ENCODE results near the gene THTPA. TPM values are rescaled to one million over a fixed set of nuclear protein-coding genes. Genes with fewer than 3 reads are reported as not detected.
A peak's percentile ranks its signal among the peaks of the same experiment; 100 is the strongest.

Gene THTPA
- total and polyA plus RNA-seq, 2 of the 13 experiments (the other 11 are each of a cell fraction or from before 2014, with no cell fraction given), result 7.4 to 8.7 TPM

DNA sequence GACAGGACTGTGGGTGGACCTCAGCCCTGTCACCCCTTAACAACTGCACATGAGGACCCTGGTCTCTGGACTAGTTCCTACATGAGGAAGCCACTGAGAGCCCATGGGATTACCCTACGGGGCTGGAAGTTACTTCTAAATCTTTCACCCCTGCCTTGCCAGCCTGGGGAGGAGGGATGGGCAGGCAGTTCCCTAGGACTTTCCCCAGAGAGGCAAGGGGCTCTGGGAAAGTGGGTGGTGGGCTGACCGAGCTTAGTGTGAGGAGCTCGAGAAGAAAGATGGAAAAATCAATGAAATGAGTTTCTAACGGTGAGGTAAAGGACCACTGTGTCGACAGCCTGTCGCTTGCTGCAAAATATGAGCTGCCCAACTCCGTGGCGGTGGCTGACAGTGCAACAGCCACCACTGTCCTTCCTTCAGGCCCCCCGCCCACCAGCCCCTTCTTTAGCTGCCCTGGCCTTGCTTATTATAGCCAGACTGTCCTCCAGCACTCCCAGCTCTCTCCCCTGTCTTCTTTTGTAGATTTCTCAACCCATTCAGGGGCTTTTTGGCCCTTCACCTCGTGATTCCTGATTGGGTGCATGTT lies 9.5 kb upstream of the THTPA start (continued):
- TF ChIP-seq MXD4 (CRISPR knock-in tag; IDR thresholded peaks at IDR 0.05) (no peak), CREM (IDR thresholded peaks at IDR 0.05) (no peak), CREM (CRISPR knock-in tag; IDR thresholded peaks at IDR 0.05) (no peak), ZNF256 (CRISPR knock-in tag; conservative IDR thresholded peaks at IDR 0.05) (no peak), ZNF124 (CRISPR knock-in tag; IDR thresholded peaks at IDR 0.05) (no peak), YY1 (IDR thresholded peaks at IDR 0.05; ENCODE audit: insufficient read depth, insufficient replicate concordance, low read depth, low read length) (no peak), HMGXB4 (CRISPR knock-in tag; IDR thresholded peaks at IDR 0.05; ENCODE audit: borderline replicate concordance in 1 of 2, low read depth in 1 of 2) (0 out of 4 replicates have a peak, but pooled peaks of 1 of the 2 experiments have one; percentile 26), ZNF567 (CRISPR knock-in tag; IDR thresholded peaks at IDR 0.05; ENCODE audit: borderline replicate concordance) (no peak), ZNF329 (CRISPR knock-in tag; IDR thresholded peaks at IDR 0.05; ENCODE audit: low read depth) (no peak), ZBTB7A (CRISPR knock-in tag; IDR thresholded peaks at IDR 0.05) (peak; percentile 34; the same call in 1 of the 2 replicates), GZF1 (CRISPR knock-in tag; IDR thresholded peaks at IDR 0.05) (0 out of 2 replicates have a peak, but pooled peaks have one; percentile 17), TBP (CRISPR knock-in tag; IDR thresholded peaks at IDR 0.05) (no peak), NR1H2 (CRISPR knock-in tag; IDR thresholded peaks at IDR 0.05; ENCODE audit: borderline replicate concordance, low read depth) (no peak), IRF2 (CRISPR knock-in tag; IDR thresholded peaks at IDR 0.05) (no peak), ZNF589 (CRISPR knock-in tag; conservative IDR thresholded peaks at IDR 0.05) (no peak), PPARG (CRISPR knock-in tag; conservative IDR thresholded peaks at IDR 0.05) (no peak), ZNF343 (CRISPR knock-in tag; IDR thresholded peaks at IDR 0.05) (no peak), ZNF570 (CRISPR knock-in tag; IDR thresholded peaks at IDR 0.05; ENCODE audit: borderline replicate concordance) (no peak), RXRB (CRISPR knock-in tag; IDR thresholded peaks at IDR 0.05; ENCODE audit: borderline replicate concordance) (no peak)
- TF ChIP-seq, protein P1, sequence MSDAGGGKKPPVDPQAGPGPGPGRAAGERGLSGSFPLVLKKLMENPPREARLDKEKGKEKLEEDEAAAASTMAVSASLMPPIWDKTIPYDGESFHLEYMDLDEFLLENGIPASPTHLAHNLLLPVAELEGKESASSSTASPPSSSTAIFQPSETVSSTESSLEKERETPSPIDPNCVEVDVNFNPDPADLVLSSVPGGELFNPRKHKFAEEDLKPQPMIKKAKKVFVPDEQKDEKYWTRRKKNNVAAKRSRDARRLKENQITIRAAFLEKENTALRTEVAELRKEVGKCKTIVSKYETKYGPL (CRISPR knock-in tag; IDR thresholded peaks at IDR 0.05), result no peak
- TF ChIP-seq, protein P2, sequence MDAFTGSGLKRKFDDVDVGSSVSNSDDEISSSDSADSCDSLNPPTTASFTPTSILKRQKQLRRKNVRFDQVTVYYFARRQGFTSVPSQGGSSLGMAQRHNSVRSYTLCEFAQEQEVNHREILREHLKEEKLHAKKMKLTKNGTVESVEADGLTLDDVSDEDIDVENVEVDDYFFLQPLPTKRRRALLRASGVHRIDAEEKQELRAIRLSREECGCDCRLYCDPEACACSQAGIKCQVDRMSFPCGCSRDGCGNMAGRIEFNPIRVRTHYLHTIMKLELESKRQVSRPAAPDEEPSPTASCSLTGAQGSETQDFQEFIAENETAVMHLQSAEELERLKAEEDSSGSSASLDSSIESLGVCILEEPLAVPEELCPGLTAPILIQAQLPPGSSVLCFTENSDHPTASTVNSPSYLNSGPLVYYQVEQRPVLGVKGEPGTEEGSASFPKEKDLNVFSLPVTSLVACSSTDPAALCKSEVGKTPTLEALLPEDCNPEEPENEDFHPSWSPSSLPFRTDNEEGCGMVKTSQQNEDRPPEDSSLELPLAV (CRISPR knock-in tag; conservative IDR thresholded peaks at IDR 0.05; ENCODE audit: low read depth), result no peak
- TF ChIP-seq, protein P3, sequence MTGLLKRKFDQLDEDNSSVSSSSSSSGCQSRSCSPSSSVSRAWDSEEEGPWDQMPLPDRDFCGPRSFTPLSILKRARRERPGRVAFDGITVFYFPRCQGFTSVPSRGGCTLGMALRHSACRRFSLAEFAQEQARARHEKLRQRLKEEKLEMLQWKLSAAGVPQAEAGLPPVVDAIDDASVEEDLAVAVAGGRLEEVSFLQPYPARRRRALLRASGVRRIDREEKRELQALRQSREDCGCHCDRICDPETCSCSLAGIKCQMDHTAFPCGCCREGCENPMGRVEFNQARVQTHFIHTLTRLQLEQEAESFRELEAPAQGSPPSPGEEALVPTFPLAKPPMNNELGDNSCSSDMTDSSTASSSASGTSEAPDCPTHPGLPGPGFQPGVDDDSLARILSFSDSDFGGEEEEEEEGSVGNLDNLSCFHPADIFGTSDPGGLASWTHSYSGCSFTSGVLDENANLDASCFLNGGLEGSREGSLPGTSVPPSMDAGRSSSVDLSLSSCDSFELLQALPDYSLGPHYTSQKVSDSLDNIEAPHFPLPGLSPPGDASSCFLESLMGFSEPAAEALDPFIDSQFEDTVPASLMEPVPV (CRISPR knock-in tag; IDR thresholded peaks at IDR 0.05), result 0 out of 2 replicates have a peak, but pooled peaks have one; percentile 45
- TF ChIP-seq, protein P4, sequence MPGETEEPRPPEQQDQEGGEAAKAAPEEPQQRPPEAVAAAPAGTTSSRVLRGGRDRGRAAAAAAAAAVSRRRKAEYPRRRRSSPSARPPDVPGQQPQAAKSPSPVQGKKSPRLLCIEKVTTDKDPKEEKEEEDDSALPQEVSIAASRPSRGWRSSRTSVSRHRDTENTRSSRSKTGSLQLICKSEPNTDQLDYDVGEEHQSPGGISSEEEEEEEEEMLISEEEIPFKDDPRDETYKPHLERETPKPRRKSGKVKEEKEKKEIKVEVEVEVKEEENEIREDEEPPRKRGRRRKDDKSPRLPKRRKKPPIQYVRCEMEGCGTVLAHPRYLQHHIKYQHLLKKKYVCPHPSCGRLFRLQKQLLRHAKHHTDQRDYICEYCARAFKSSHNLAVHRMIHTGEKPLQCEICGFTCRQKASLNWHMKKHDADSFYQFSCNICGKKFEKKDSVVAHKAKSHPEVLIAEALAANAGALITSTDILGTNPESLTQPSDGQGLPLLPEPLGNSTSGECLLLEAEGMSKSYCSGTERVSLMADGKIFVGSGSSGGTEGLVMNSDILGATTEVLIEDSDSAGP (CRISPR knock-in tag; IDR thresholded peaks at IDR 0.05; ENCODE audit: borderline replicate concordance), result no peak

Data from HepG2 (cell line).